ENCODE measurements around the gene TGFBR3. TPM values are rescaled to one million over a fixed set of nuclear protein-coding genes. Genes with fewer than 3 reads are reported as not detected.

TGFBR3 gene
- total RNA-seq, 1 experiment from 2014 or later: 3.1 TPM

DNA sequence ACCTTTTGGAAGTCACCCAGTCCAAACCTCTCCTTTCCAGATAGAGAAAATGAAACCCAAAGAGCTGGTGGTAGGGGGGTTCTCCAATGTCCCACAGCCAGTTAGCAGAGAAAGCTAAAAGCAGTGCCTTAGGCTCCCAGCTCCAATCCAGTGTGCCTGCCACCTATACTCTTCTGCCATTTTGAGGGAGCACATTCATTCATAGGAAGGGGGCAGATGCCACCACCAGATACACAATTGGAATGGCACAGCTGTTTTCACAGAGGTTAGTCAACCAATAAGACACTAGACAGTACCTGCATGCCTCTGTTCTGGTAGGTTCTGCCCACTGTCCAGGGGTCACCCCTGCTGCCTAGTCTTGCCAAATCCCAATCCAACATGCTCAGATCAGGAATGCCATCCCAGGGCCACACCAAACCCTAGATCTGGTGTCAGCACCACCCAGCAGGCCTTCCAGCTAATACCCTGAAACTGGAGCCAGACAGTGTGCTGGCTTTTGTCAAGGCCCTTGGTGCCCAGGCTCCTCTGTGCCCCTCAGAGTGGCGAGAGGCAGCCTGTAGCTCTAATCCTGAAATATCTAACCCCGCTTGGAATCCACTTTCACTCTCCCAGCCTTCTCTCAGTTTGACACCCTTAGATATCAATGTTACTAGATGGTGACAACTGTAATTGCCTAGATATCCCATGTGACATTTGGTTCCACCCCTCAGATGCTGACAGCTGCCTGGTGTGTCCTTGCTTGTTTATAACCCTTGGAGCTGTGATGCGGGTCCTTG is 178.6 kb downstream of the TGFBR3 start:
- Histone ChIP-seq H3K9me3 (ENCODE audit: low read depth, low read length, poor library complexity, severe bottlenecking) (no peaks in the 10 kb centered on the region), H3K4me1 (ENCODE audit: insufficient read depth, low read length, poor library complexity, severe bottlenecking) (no peaks in the 10 kb centered on the region), H3K27ac (ENCODE audit: low read depth, low read length, poor library complexity, severe bottlenecking) (no peak overlapping the region), H3K4me3 (ENCODE audit: low read depth, low read length, poor library complexity, severe bottlenecking) (no peak overlapping the region), H3K27me3 (replicated peaks; ENCODE audit: insufficient read depth, low read depth, low read length, poor library complexity) (no peaks in the 10 kb centered on the region), H3K36me3 (ENCODE audit: insufficient read depth, low read length, poor library complexity, severe bottlenecking) (no peaks in the 10 kb centered on the region)
- ChIA-PET CTCF (no interaction called here), POLR2A (ENCODE audit: low non-redundant PET) (no interaction called here)
- TF ChIP-seq, protein P1, sequence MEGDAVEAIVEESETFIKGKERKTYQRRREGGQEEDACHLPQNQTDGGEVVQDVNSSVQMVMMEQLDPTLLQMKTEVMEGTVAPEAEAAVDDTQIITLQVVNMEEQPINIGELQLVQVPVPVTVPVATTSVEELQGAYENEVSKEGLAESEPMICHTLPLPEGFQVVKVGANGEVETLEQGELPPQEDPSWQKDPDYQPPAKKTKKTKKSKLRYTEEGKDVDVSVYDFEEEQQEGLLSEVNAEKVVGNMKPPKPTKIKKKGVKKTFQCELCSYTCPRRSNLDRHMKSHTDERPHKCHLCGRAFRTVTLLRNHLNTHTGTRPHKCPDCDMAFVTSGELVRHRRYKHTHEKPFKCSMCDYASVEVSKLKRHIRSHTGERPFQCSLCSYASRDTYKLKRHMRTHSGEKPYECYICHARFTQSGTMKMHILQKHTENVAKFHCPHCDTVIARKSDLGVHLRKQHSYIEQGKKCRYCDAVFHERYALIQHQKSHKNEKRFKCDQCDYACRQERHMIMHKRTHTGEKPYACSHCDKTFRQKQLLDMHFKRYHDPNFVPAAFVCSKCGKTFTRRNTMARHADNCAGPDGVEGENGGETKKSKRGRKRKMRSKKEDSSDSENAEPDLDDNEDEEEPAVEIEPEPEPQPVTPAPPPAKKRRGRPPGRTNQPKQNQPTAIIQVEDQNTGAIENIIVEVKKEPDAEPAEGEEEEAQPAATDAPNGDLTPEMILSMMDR (conservative IDR thresholded peaks at IDR 0.05; ENCODE audit: low read depth, low read length): no peak
- TF ChIP-seq EZH2 (IDR thresholded peaks at IDR 0.05; ENCODE audit: borderline replicate concordance, low read depth, low read length, poor library complexity, severe bottlenecking): no peak
- intact Hi-C loops (cut with micrococcal nuclease; ENCODE audit: unreplicated experiment): no loop called here
- no peak for DNase-seq (ENCODE audit: low spot score)
- no TSS peak for BruUV-seq (replicated peaks)

- TF ChIP-seq EZH2 (IDR thresholded peaks at IDR 0.05; ENCODE audit: borderline replicate concordance, low read depth, low read length, poor library complexity, severe bottlenecking): no peak
- TF ChIP-seq, protein P1 (conservative IDR thresholded peaks at IDR 0.05; ENCODE audit: low read depth, low read length): no peak
- no peak for DNase-seq (ENCODE audit: low spot score)
- H3K4me3 ChIP-seq (ENCODE audit: low read depth, low read length, poor library complexity, severe bottlenecking): no peak overlapping the region
- no peaks in the 10 kb centered on the region for H3K27me3 ChIP-seq (replicated peaks; ENCODE audit: insufficient read depth, low read depth, low read length, poor library complexity)
- POLR2A ChIA-PET (ENCODE audit: low non-redundant PET): no interaction called here
- no TSS peak for BruUV-seq (replicated peaks)
- CTCF ChIA-PET: no interaction called here
- no peaks in the 10 kb centered on the region for H3K9me3 ChIP-seq (ENCODE audit: low read depth, low read length, poor library complexity, severe bottlenecking)
- H3K27ac ChIP-seq (ENCODE audit: low read depth, low read length, poor library complexity, severe bottlenecking): no peak overlapping the region
- intact Hi-C loops (cut with micrococcal nuclease; ENCODE audit: unreplicated experiment): no loop called here
- H3K4me1 ChIP-seq (ENCODE audit: insufficient read depth, low read length, poor library complexity, severe bottlenecking): no peaks in the 10 kb centered on the region
- H3K36me3 ChIP-seq (ENCODE audit: insufficient read depth, low read length, poor library complexity, severe bottlenecking): no peaks in the 10 kb centered on the region
Measured at GRCh38 chr1:91706140-91706957, 179.6 kb downstream of the TGFBR3 start.

DNA sequence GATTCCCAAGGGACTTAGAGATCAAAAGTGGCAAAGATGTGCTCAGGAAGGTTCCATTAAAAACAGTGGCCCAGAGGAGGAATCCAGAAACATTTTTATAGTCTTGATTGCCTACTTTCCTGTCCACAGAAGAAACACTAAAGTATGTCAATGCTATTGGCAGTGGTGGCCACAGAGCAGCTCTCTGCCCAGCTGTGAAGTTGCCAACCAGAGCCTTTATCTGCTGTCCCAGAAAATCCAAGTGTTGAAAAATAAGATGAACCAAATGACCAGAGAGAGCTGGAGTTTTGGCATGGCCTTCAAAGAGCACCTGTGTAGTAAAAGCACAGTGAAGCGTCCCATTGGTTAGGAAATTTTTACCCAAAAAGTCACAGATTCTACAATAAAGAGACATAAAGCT is 181.2 kb downstream of the TGFBR3 start:
- H3K4me3 ChIP-seq (ENCODE audit: low read depth, low read length, poor library complexity, severe bottlenecking): no peak overlapping the region
- H3K27ac ChIP-seq (ENCODE audit: low read depth, low read length, poor library complexity, severe bottlenecking): no peak overlapping the region
- no peaks in the 10 kb centered on the region for H3K9me3 ChIP-seq (ENCODE audit: low read depth, low read length, poor library complexity, severe bottlenecking)
- intact Hi-C loops (cut with micrococcal nuclease; ENCODE audit: unreplicated experiment): no loop called here
- ChIA-PET POLR2A (ENCODE audit: low non-redundant PET) (no interaction called here), CTCF (no interaction called here)
- DNase-seq (ENCODE audit: low spot score): no peak
- no peaks in the 10 kb centered on the region for H3K4me1 ChIP-seq (ENCODE audit: insufficient read depth, low read length, poor library complexity, severe bottlenecking)
- BruUV-seq (replicated peaks): no TSS peak
- TF ChIP-seq EZH2 (IDR thresholded peaks at IDR 0.05; ENCODE audit: borderline replicate concordance, low read depth, low read length, poor library complexity, severe bottlenecking): no peak
- TF ChIP-seq, protein P1 (conservative IDR thresholded peaks at IDR 0.05; ENCODE audit: low read depth, low read length): no peak
- no peaks in the 10 kb centered on the region for H3K36me3 ChIP-seq (ENCODE audit: insufficient read depth, low read length, poor library complexity, severe bottlenecking)
- no peaks in the 10 kb centered on the region for H3K27me3 ChIP-seq (replicated peaks; ENCODE audit: insufficient read depth, low read depth, low read length, poor library complexity)

Data from A673 (cell line).